ENCODE measurements around the gene AMN.

DNA sequence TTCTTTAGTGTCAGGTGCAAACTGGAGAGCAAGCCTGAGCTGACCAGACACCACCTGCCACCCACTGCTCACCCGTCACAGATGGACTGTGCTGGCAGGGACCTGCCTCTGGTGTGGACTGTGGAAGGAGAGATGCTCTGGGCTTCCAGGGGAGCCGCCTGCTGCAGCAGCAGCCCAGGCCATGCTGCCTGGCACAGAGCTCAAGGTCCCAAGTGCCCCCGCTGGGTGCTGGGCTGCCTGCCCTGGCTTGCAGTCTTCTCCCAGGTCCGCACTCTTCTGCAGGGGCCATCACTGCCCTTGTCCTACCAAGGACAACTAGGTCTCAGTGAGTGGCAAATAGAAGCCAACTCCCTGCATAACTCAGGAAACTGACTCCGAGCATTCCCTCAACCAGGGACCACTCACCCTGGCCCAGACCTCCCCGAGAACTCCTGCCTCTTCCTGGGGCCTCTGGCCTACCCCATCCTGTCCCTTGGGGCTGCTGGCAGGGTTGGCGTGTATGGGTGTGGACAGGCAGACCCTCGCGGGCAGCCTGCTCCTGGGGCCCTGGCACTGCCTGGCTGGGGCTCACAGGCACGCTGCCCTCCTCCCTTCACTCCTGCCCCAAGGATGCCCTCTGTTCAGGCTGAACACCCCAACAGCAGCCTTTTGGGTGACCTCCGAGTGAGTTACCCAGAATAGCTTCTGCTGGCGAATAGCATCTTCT lies 9.3 kb downstream of the AMN start:
- TF ChIP-seq RAD21 (conservative IDR thresholded peaks at IDR 0.05) (no peak), POLR2AphosphoS5 (IDR thresholded peaks at IDR 0.05) (no peak), SMC3 (conservative IDR thresholded peaks at IDR 0.05; ENCODE audit: poor library complexity) (no peak), EZH2 (IDR thresholded peaks at IDR 0.05; ENCODE audit: borderline replicate concordance, insufficient read depth, low read length, poor library complexity, severe bottlenecking) (no peak)
- TF ChIP-seq, protein P1, sequence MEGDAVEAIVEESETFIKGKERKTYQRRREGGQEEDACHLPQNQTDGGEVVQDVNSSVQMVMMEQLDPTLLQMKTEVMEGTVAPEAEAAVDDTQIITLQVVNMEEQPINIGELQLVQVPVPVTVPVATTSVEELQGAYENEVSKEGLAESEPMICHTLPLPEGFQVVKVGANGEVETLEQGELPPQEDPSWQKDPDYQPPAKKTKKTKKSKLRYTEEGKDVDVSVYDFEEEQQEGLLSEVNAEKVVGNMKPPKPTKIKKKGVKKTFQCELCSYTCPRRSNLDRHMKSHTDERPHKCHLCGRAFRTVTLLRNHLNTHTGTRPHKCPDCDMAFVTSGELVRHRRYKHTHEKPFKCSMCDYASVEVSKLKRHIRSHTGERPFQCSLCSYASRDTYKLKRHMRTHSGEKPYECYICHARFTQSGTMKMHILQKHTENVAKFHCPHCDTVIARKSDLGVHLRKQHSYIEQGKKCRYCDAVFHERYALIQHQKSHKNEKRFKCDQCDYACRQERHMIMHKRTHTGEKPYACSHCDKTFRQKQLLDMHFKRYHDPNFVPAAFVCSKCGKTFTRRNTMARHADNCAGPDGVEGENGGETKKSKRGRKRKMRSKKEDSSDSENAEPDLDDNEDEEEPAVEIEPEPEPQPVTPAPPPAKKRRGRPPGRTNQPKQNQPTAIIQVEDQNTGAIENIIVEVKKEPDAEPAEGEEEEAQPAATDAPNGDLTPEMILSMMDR (IDR thresholded peaks at IDR 0.05; ENCODE audit: poor library complexity, severe bottlenecking), result no peak
- TF ChIP-seq, protein P2, sequence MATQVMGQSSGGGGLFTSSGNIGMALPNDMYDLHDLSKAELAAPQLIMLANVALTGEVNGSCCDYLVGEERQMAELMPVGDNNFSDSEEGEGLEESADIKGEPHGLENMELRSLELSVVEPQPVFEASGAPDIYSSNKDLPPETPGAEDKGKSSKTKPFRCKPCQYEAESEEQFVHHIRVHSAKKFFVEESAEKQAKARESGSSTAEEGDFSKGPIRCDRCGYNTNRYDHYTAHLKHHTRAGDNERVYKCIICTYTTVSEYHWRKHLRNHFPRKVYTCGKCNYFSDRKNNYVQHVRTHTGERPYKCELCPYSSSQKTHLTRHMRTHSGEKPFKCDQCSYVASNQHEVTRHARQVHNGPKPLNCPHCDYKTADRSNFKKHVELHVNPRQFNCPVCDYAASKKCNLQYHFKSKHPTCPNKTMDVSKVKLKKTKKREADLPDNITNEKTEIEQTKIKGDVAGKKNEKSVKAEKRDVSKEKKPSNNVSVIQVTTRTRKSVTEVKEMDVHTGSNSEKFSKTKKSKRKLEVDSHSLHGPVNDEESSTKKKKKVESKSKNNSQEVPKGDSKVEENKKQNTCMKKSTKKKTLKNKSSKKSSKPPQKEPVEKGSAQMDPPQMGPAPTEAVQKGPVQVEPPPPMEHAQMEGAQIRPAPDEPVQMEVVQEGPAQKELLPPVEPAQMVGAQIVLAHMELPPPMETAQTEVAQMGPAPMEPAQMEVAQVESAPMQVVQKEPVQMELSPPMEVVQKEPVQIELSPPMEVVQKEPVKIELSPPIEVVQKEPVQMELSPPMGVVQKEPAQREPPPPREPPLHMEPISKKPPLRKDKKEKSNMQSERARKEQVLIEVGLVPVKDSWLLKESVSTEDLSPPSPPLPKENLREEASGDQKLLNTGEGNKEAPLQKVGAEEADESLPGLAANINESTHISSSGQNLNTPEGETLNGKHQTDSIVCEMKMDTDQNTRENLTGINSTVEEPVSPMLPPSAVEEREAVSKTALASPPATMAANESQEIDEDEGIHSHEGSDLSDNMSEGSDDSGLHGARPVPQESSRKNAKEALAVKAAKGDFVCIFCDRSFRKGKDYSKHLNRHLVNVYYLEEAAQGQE (IDR thresholded peaks at IDR 0.05; ENCODE audit: borderline replicate concordance), result no peak
